Measurements from ENCODE around the gene TDRD15. TPM values are rescaled to one million over a fixed set of nuclear protein-coding genes. Genes with fewer than 3 reads are reported as not detected.
A peak's percentile ranks its signal among the peaks of the same experiment; 100 is the strongest.

Gene TDRD15
- total RNA-seq, 1 experiment from 2014 or later, result 2.9 TPM

DNA sequence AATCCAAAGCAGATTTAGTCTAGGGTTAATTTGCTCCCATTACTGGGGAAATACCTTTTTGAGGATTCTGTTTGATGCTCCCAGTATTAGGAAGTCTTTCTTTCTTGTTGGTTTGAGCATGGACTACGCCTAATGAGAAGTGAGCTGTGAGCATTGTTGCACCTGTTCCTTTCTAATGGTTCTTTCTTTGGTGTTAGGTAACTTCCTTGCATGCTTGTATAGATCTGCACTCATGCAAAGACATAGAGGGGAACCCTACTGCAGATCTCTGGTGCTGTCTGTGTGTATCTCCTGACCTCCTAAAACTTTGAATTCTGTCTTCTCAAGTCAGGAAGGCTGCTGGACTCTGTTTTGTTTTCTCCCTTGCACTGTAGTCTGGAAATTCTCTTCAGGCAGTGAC, 12.8 kb upstream of the TDRD15 start:
- Histone ChIP-seq H3K9me3 (ENCODE audit: insufficient read depth, low read depth) (no peaks in the 10 kb centered on the region), H3K4me2 (no peak overlapping the region), H3K4me1 (replicated peaks; ENCODE audit: insufficient read depth) (no peaks in the 10 kb centered on the region), H3K79me2 (ENCODE audit: low read depth) (no peaks in the 10 kb centered on the region), H3K36me3 (ENCODE audit: low read depth) (no peaks in the 10 kb centered on the region), H3F3A (ENCODE audit: insufficient read depth, low read depth) (no peaks in the 10 kb centered on the region), H3K9me2 (ENCODE audit: insufficient read depth) (no peaks in the 10 kb centered on the region), H2AFZ (no peak overlapping the region), H4K20me1 (ENCODE audit: insufficient read depth) (no peaks in the 10 kb centered on the region), H3K27me3 (ENCODE audit: insufficient read depth, low read depth) (peaks cover 5% of the 10 kb centered on the region; the same call in 1 of the 2 replicates), H3K4me3 (no peak overlapping the region), H3K27ac (no peak overlapping the region)
- ChIA-PET POLR2A (ENCODE audit: unreplicated experiment) (no interaction called here), CTCF (no interaction called here)
- TF ChIP-seq EZH2 (IDR thresholded peaks at IDR 0.05; ENCODE audit: low read depth), result no peak
- TF ChIP-seq, protein P1, sequence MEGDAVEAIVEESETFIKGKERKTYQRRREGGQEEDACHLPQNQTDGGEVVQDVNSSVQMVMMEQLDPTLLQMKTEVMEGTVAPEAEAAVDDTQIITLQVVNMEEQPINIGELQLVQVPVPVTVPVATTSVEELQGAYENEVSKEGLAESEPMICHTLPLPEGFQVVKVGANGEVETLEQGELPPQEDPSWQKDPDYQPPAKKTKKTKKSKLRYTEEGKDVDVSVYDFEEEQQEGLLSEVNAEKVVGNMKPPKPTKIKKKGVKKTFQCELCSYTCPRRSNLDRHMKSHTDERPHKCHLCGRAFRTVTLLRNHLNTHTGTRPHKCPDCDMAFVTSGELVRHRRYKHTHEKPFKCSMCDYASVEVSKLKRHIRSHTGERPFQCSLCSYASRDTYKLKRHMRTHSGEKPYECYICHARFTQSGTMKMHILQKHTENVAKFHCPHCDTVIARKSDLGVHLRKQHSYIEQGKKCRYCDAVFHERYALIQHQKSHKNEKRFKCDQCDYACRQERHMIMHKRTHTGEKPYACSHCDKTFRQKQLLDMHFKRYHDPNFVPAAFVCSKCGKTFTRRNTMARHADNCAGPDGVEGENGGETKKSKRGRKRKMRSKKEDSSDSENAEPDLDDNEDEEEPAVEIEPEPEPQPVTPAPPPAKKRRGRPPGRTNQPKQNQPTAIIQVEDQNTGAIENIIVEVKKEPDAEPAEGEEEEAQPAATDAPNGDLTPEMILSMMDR (conservative IDR thresholded peaks at IDR 0.05), result no peak
- BruUV-seq (replicated peaks), result no TSS peak
- DNase-seq, result no peak
- intact Hi-C loops (cut with micrococcal nuclease; ENCODE audit: unreplicated experiment), result no loop called here

DNA sequence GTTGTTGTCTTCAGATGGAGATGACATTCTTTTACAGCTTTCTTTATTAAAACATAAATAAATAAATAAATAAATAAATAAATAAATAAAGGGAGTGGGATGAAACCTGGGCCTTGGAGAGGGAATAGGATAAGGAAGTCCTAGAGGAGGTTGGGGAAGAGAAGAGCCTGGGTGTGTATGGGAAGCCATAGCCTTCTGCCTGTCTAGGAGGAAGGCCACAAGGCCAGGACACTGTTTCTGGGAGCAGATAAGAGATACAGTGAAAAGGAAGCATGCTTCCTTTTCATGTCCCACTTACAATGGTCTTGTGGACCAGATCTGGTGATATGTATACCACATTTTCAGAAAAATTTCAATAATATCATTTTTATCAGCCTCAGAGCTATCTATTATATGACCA, 6.1 kb upstream of the TDRD15 start:
- Histone ChIP-seq H3K9me3 (ENCODE audit: insufficient read depth, low read depth) (no peaks in the 10 kb centered on the region), H3K4me2 (no peak overlapping the region), H3F3A (ENCODE audit: insufficient read depth, low read depth) (no peaks in the 10 kb centered on the region), H3K9me2 (ENCODE audit: insufficient read depth) (no peaks in the 10 kb centered on the region), H3K36me3 (ENCODE audit: low read depth) (no peaks in the 10 kb centered on the region), H3K27me3 (ENCODE audit: insufficient read depth, low read depth) (no peaks in the 10 kb centered on the region), H3K27ac (no peak overlapping the region), H3K4me1 (replicated peaks; ENCODE audit: insufficient read depth) (no peaks in the 10 kb centered on the region), H3K79me2 (ENCODE audit: low read depth) (no peaks in the 10 kb centered on the region), H4K20me1 (ENCODE audit: insufficient read depth) (no peaks in the 10 kb centered on the region), H3K4me3 (no peak overlapping the region), H2AFZ (no peak overlapping the region)
- ChIA-PET POLR2A (ENCODE audit: unreplicated experiment) (no interaction called here), CTCF (interaction anchor here (0.6 kb wide), 1 partner anchor 237 kb away, joined by 3 read pairs; no protein-coding TSS in a partner anchor)
- BruUV-seq (replicated peaks), result no TSS peak
- no peak for TF ChIP-seq EZH2 (IDR thresholded peaks at IDR 0.05; ENCODE audit: low read depth)
- TF ChIP-seq, protein P1 (conservative IDR thresholded peaks at IDR 0.05), result no peak
- intact Hi-C loops (cut with micrococcal nuclease; ENCODE audit: unreplicated experiment), result loop anchor here (1.0 to 2.0 kb wide), 2 partner anchors 75 to 456 kb away; no protein-coding TSS in a partner anchor
- no peak for DNase-seq

DNA sequence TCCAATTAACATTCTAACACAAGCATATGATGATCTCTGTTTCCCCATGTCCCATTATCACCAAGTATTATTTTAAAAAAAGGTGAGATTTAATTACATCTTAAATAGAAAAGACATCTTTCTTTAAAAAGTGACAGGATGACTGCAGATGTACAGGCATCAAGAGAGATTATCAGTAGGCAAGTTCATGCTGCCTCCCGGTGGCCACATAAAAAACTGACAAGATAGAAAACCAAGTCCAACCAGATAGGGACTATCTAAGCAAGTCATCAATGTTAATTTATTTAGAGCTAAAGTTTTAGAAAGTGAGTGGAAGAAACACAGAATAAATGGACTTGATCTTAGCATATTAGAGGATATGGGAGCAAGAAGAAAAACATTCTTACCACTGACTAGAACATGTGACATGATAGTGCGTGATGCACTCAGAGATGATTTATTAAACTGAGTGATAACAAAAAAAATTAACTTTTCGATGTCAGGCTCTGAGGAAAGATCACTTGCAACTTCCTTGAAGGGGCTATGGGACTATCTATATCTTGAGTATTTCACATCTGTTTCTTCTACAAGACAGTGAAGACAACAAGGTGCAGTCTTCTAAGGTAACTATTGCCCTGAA, 5.4 kb upstream of the TDRD15 start:
- peak in 1 of 2 experiments; percentile 15 for DNase-seq
- H3K4me2 ChIP-seq, result no peak overlapping the region

More for the DNA sequence above, 5.4 kb upstream of the TDRD15 start:
- Histone ChIP-seq H3K27ac (no peak overlapping the region), H3K9me2 (ENCODE audit: insufficient read depth) (no peaks in the 10 kb centered on the region), H3K79me2 (ENCODE audit: low read depth) (no peaks in the 10 kb centered on the region), H2AFZ (no peak overlapping the region), H3K4me3 (no peak overlapping the region), H3K36me3 (ENCODE audit: low read depth) (no peaks in the 10 kb centered on the region), H3K9me3 (ENCODE audit: insufficient read depth, low read depth) (no peaks in the 10 kb centered on the region), H4K20me1 (ENCODE audit: insufficient read depth) (no peaks in the 10 kb centered on the region), H3F3A (ENCODE audit: insufficient read depth, low read depth) (no peaks in the 10 kb centered on the region), H3K27me3 (ENCODE audit: insufficient read depth, low read depth) (no peaks in the 10 kb centered on the region), H3K4me1 (replicated peaks; ENCODE audit: insufficient read depth) (no peaks in the 10 kb centered on the region)
- intact Hi-C loops (cut with micrococcal nuclease; ENCODE audit: unreplicated experiment), result loop anchor here (1.0 to 2.0 kb wide), 2 partner anchors 76 to 457 kb away; no protein-coding TSS in a partner anchor
- no TSS peak for BruUV-seq (replicated peaks)
- ChIA-PET POLR2A (ENCODE audit: unreplicated experiment) (no interaction called here), CTCF (no interaction called here)
- TF ChIP-seq, protein P1 (conservative IDR thresholded peaks at IDR 0.05), result peak; percentile 61
- no peak for TF ChIP-seq EZH2 (IDR thresholded peaks at IDR 0.05; ENCODE audit: low read depth)
